Lung (tissue), 12 donors: ENCODE results near the gene AP2B1. TPM values are rescaled to one million over a fixed set of nuclear protein-coding genes. Genes with fewer than 3 reads are reported as not detected.
A peak's percentile ranks its signal among the peaks of the same experiment; 100 is the strongest.

ENCODE experiments used
- ATAC-seq: fragments of 200-7000 bp; cut with Tn5 transposase; one replicate; pipeline ENCODE4 v1.9.1; 2020; ENCODE audit warnings: moderate number of reproducible peaks; ENCODE audit not compliant: insufficient read depth, low FRiP score
- DNase-seq, 3 donors: peaks; one replicate each; pipeline ENCODE4 v3.0.0-alpha.2; 2013 to 2017
- H3K27ac ChIP-seq, 2 donors: one replicate each; pipeline ENCODE4 v1.5.1; 2013; ENCODE audit warnings: mild to moderate bottlenecking in 2 of 2, moderate library complexity in 2 of 2, control low read depth in 1 of 2, inconsistent platforms in 1 of 2, low read depth in 1 of 2, low read length in 1 of 2
- H3K27me3 ChIP-seq, 3 donors: one replicate each; pipeline ENCODE4 v1.5.1; 2013; ENCODE audit warnings: low read length in 2 of 3; ENCODE audit not compliant: control insufficient read depth in 3 of 3, insufficient read depth in 3 of 3
- H3K36me3 ChIP-seq, 4 donors: one replicate each; pipeline ENCODE4 v1.5.1; 2013; ENCODE audit warnings: low read length in 4 of 4, mild to moderate bottlenecking in 1 of 4, moderate library complexity in 1 of 4; ENCODE audit not compliant: control insufficient read depth in 4 of 4, insufficient read depth in 4 of 4
- H3K4me1 ChIP-seq, 5 donors: one replicate each; pipeline ENCODE4 v1.5.1; 2013; ENCODE audit warnings: low read length in 5 of 5, mild to moderate bottlenecking in 2 of 5, moderate library complexity in 1 of 5; ENCODE audit not compliant: control insufficient read depth in 5 of 5, insufficient read depth in 5 of 5
- H3K4me3 ChIP-seq: one replicate; pipeline ENCODE4 v1.5.1; 2013; ENCODE audit warnings: mild to moderate bottlenecking, control low read depth, moderate library complexity
- H3K9ac ChIP-seq, 2 donors: one replicate each; pipeline ENCODE4 v1.5.1; 2013; ENCODE audit warnings: low read length in 2 of 2, control low read depth in 1 of 2; ENCODE audit not compliant: insufficient read depth in 1 of 2
- H3K9me3 ChIP-seq, 4 donors: one replicate each; pipeline ENCODE4 v1.5.1; 2013; ENCODE audit warnings: low read length in 3 of 4, mild to moderate bottlenecking in 1 of 4, moderate library complexity in 1 of 4; ENCODE audit not compliant: control insufficient read depth in 4 of 4, insufficient read depth in 3 of 4
- WGBS, 2 donors: extraction: QIAGEN DNeasy Blood & Tissue Kit; methylation state at CpG; one replicate each; pipeline ENCODE4 v1.1.7; 2013; 5-methylcytosine and 5-hydroxymethylcytosine counted together
- polyA plus RNA-seq, 2 donors: library from polyadenylated mRNA; stranded (reverse); fragments of 200-250 nt; gene quantifications; one replicate each; pipeline ENCODE4 v1.2.1, GENCODE V29; 2013
- total RNA-seq, 2 donors: library from RNA; depleted of rRNA in 1 of 2; stranded (reverse); fragments of >200 nt in 1 of 2; gene quantifications; one replicate each; pipeline ENCODE4 v1.2.1, GENCODE V29; 2014 to 2021
- TF ChIP-seq, protein P1 (sequence below): IDR thresholded peaks from 2 replicates; pipeline ENCODE4 v1.5.1; 2012; ENCODE audit warnings: mild to moderate bottlenecking; ENCODE audit errors: control extremely low read depth, extremely low read depth
- donor health status: control.
- donor health status: control.
- donor health status: Bipolar disorder and iron deficiency.
- donor health status: healthy.
- donor health status: DM: yes; HTN: yes; CAD: no.

AP2B1 gene
- total and polyA plus RNA-seq, 4 donors = 52.9 to 156 (median 82.4) TPM

GRCh38 chr17:35752945-35753764 is 166.0 kb downstream of the AP2B1 start, which contains the start of gene GAS2L2:
TSS of gene GAS2L2 (minus strand) at chr17:35753239. CDS start at chr17:35752850, 389 bp downstream.
- Histone ChIP-seq H3K9ac (no peak within 1 kb of the TSS), H3K4me1 (peaks cover 0 to 10% (median 0%) of the 10 kb centered on the region in 5 donors), H3K9me3 (no peaks in the 10 kb centered on the region), H3K4me3 (no peak within 1 kb of the TSS), H3K27me3 (peaks cover 0 to 21% (median 20%) of the 10 kb centered on the region in 3 donors), H3K36me3 (no peaks in the 10 kb centered on the region), H3K27ac (no peak within 1 kb of the TSS)
- 39 to 51% methylated on average over 9 of the region's 9 CpGs for WGBS, 2 donors
- TF ChIP-seq, protein P1, sequence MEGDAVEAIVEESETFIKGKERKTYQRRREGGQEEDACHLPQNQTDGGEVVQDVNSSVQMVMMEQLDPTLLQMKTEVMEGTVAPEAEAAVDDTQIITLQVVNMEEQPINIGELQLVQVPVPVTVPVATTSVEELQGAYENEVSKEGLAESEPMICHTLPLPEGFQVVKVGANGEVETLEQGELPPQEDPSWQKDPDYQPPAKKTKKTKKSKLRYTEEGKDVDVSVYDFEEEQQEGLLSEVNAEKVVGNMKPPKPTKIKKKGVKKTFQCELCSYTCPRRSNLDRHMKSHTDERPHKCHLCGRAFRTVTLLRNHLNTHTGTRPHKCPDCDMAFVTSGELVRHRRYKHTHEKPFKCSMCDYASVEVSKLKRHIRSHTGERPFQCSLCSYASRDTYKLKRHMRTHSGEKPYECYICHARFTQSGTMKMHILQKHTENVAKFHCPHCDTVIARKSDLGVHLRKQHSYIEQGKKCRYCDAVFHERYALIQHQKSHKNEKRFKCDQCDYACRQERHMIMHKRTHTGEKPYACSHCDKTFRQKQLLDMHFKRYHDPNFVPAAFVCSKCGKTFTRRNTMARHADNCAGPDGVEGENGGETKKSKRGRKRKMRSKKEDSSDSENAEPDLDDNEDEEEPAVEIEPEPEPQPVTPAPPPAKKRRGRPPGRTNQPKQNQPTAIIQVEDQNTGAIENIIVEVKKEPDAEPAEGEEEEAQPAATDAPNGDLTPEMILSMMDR = no peak
- ATAC-seq (no peak), DNase-seq (peak in 1 of 3 donors; percentile 14)

DNA sequence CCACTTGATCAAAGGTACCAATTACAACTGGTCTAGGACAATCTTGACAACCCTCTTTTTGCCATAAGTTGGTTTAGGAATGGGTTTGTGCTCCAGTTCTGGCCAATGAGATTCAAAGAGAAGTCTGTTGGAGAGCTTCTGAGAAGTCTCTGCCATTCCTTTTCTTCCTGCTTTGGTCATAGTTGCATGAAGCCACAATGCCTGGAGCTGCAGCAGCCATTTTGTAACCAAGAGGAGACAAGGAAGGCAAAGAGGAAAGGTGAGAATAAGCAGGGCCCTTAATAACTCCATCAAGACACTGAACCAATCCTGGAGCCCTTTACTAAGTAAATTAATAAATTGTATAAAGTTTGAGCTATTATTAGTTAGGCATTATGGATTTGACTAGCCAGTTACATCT is 170.1 kb downstream of the AP2B1 start:
- TF ChIP-seq, protein P1 = no peak

GRCh38 chr17:35760587-35760986 is 173.5 kb downstream of the AP2B1 start, which contains the start of gene C17orf50:
TSS of gene C17orf50 (plus strand) at chr17:35760887. CDS start at chr17:35760942, 55 bp downstream.
- DNase-seq (no peak), ATAC-seq (no peak)
- 85 to 97% methylated on average over 1 of the region's 1 CpG for WGBS, 2 donors
- TF ChIP-seq, protein P1 = no peak
- H3K9me3 ChIP-seq = no peaks in the 10 kb centered on the region
- no peak within 1 kb of the TSS for H3K27ac ChIP-seq
- no peaks in the 10 kb centered on the region for H3K27me3 ChIP-seq
- H3K36me3 ChIP-seq = no peaks in the 10 kb centered on the region
- no peak within 1 kb of the TSS for H3K9ac ChIP-seq
- H3K4me1 ChIP-seq = peaks cover 0 to 15% (median 0%) of the 10 kb centered on the region in 5 donors
- no peak within 1 kb of the TSS for H3K4me3 ChIP-seq

More for the DNA sequence above, 170.1 kb downstream of the AP2B1 start:
- no peak overlapping the region for H3K9ac ChIP-seq
- no peak for ATAC-seq
- peaks cover 0 to 7% (median 0%) of the 10 kb centered on the region in 5 donors for H3K4me1 ChIP-seq
- H3K27ac ChIP-seq = no peak overlapping the region
- H3K36me3 ChIP-seq = no peaks in the 10 kb centered on the region
- no peaks in the 10 kb centered on the region for H3K9me3 ChIP-seq
- no peak overlapping the region for H3K4me3 ChIP-seq
- no peaks in the 10 kb centered on the region for H3K27me3 ChIP-seq
- no peak for DNase-seq
